HepG2 (cell line): ENCODE measurements around the gene KIF19. TPM values are rescaled to one million over a fixed set of nuclear protein-coding genes. Genes with fewer than 3 reads are reported as not detected.

Experiments
- ARNTL ChIP-seq: sonication (generic); formaldehyde crosslinking; IDR thresholded peaks from 2 replicates; pipeline ENCODE4 v1.4.0; 2020; ENCODE audit warnings: mild to moderate bottlenecking, missing genetic modification reagents
- CBX5 ChIP-seq: sonication (generic); formaldehyde crosslinking; IDR thresholded peaks from 2 replicates; pipeline ENCODE4 v1.4.0; 2020; ENCODE audit warnings: missing genetic modification reagents, borderline replicate concordance
- CCDC6 ChIP-seq: sonication (generic); formaldehyde crosslinking; IDR thresholded peaks from 2 replicates; pipeline ENCODE4 v1.8.1; 2022; ENCODE audit warnings: mild to moderate bottlenecking, missing genetic modification reagents, moderate library complexity
- EEA1 ChIP-seq: sonication (generic); formaldehyde crosslinking; IDR thresholded peaks from 2 replicates; pipeline ENCODE4 v1.5.1; 2020; ENCODE audit warnings: mild to moderate bottlenecking, missing genetic modification reagents, borderline replicate concordance
- HMG20A ChIP-seq: IDR thresholded peaks from 2 replicates; pipeline ENCODE4 v1.6.1; 2016; ENCODE audit warnings: borderline replicate concordance
- PHB2 ChIP-seq: fragments of 450-650 bp; IDR thresholded peaks from 2 replicates; pipeline ENCODE4 v1.6.1; 2018; ENCODE audit not compliant: partially characterized antibody
- PLRG1 ChIP-seq: fragments of 450-650 bp; conservative IDR thresholded peaks from 2 replicates; pipeline ENCODE4 v1.6.1; 2016
- RERE ChIP-seq: IDR thresholded peaks from 2 replicates; pipeline ENCODE4 v1.6.1; 2016; ENCODE audit warnings: low read depth, missing genetic modification reagents, missing compliant biosample characterization
- SALL1 ChIP-seq: sonication (generic); formaldehyde crosslinking; IDR thresholded peaks from 2 replicates; pipeline ENCODE4 v1.8.0; 2022; ENCODE audit warnings: mild to moderate bottlenecking, missing genetic modification reagents
- SNAPC2 ChIP-seq: sonication (generic); formaldehyde crosslinking; IDR thresholded peaks from 2 replicates; pipeline ENCODE4 v1.8.1; 2022; ENCODE audit warnings: mild to moderate bottlenecking, missing genetic modification reagents
- TBP ChIP-seq: sonication (generic); formaldehyde crosslinking; IDR thresholded peaks from 2 replicates; pipeline ENCODE4 v1.5.0; 2020; ENCODE audit warnings: missing genetic modification reagents
- TMF1 ChIP-seq: sonication (generic); formaldehyde crosslinking; IDR thresholded peaks from 2 replicates; pipeline ENCODE4 v1.8.1; 2022; ENCODE audit warnings: low read depth, missing genetic modification reagents
- ZMAT3 ChIP-seq: sonication (generic); formaldehyde crosslinking; conservative IDR thresholded peaks from 2 replicates; pipeline ENCODE4 v1.7.0; 2021; ENCODE audit warnings: missing genetic modification reagents
- ZNF205 ChIP-seq: IDR thresholded peaks from 2 replicates; pipeline ENCODE4 v1.6.1; 2018; ENCODE audit warnings: missing biosample characterization, missing genetic modification reagents
- ZNF430 ChIP-seq: sonication (generic); formaldehyde crosslinking; IDR thresholded peaks from 2 replicates; pipeline ENCODE4 v1.9.0; 2021; ENCODE audit warnings: mild to moderate bottlenecking, missing genetic modification reagents
- ZNF850 ChIP-seq: sonication (generic); formaldehyde crosslinking; conservative IDR thresholded peaks from 2 replicates; pipeline ENCODE4 v1.9.0; 2021; ENCODE audit warnings: mild to moderate bottlenecking, missing genetic modification reagents
- ZSCAN21 ChIP-seq: sonication (generic); formaldehyde crosslinking; IDR thresholded peaks from 2 replicates; pipeline ENCODE4 v1.8.0; 2022; ENCODE audit warnings: mild to moderate bottlenecking, missing genetic modification reagents, moderate library complexity, borderline replicate concordance
- polyA plus RNA-seq, 8 experiments: library from polyadenylated mRNA; depleted of rRNA in 3 of 8; stranded (reverse) in 7 of 8; unstranded in 1 of 8; fragments of >200 nt; fragmentation: Illumina TruSeq in 4 of 8; extraction: Trizol in 4 of 8; gene quantifications; 2 replicates each; pipeline versions ENCODE4 v1.2.1 to v1.2.3, GENCODE V29; 2011 to 2016; ENCODE audit warnings: low read depth in 4 of 8, missing spikeins in 1 of 8, mixed read lengths in 1 of 8; ENCODE audit not compliant: insufficient read depth in 1 of 8
- total RNA-seq, 5 experiments: library from RNA; depleted of rRNA; stranded (reverse); fragments of >200 nt; fragmentation: Illumina TruSeq; extraction: Trizol; gene quantifications; 2 replicates each; pipeline ENCODE4 v1.2.3, GENCODE V29; 2016; ENCODE audit warnings: low read depth in 1 of 5
- TF ChIP-seq, protein P1 (sequence below): sonication (generic); formaldehyde crosslinking; IDR thresholded peaks from 2 replicates; pipeline ENCODE4 v1.4.0; 2020; ENCODE audit warnings: missing genetic modification reagents
- TF ChIP-seq, protein P2 (sequence below): IDR thresholded peaks from 2 replicates; pipeline ENCODE4 v1.6.1; 2016; ENCODE audit warnings: missing biosample characterization, missing genetic modification reagents, low read depth
- TF ChIP-seq, protein P3 (sequence below): sonication (generic); formaldehyde crosslinking; IDR thresholded peaks from 2 replicates; pipeline ENCODE4 v1.4.0; 2020; ENCODE audit warnings: mild to moderate bottlenecking, missing genetic modification reagents

Gene KIF19
- total and polyA plus RNA-seq, 2 of the 13 experiments (the other 11 are each of a cell fraction or from before 2014, with no cell fraction given): not detected

- TF ChIP-seq HMG20A (no peak), ZNF205 (CRISPR knock-in tag) (peak; percentile 31; the same call in 1 of the 2 replicates), ARNTL (CRISPR knock-in tag) (peak; percentile 44; the same call in 1 of the 2 replicates), SALL1 (CRISPR knock-in tag) (peak; percentile 86), CCDC6 (CRISPR knock-in tag) (no peak), TMF1 (CRISPR knock-in tag) (no peak), ZNF850 (CRISPR knock-in tag) (no peak), EEA1 (CRISPR knock-in tag) (no peak), CBX5 (CRISPR knock-in tag) (peak; percentile 66; the same call in 1 of the 2 replicates), PHB2 (no peak), ZNF430 (CRISPR knock-in tag) (no peak; the same call in 1 of the 2 replicates), TBP (no peak), ZSCAN21 (CRISPR knock-in tag) (no peak), ZMAT3 (CRISPR knock-in tag) (no peak), RERE (no peak), PLRG1 (no peak), SNAPC2 (CRISPR knock-in tag) (no peak)
- TF ChIP-seq, protein P1, sequence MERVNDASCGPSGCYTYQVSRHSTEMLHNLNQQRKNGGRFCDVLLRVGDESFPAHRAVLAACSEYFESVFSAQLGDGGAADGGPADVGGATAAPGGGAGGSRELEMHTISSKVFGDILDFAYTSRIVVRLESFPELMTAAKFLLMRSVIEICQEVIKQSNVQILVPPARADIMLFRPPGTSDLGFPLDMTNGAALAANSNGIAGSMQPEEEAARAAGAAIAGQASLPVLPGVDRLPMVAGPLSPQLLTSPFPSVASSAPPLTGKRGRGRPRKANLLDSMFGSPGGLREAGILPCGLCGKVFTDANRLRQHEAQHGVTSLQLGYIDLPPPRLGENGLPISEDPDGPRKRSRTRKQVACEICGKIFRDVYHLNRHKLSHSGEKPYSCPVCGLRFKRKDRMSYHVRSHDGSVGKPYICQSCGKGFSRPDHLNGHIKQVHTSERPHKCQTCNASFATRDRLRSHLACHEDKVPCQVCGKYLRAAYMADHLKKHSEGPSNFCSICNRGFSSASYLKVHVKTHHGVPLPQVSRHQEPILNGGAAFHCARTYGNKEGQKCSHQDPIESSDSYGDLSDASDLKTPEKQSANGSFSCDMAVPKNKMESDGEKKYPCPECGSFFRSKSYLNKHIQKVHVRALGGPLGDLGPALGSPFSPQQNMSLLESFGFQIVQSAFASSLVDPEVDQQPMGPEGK (CRISPR knock-in tag): peak; percentile 72
- TF ChIP-seq, protein P2, sequence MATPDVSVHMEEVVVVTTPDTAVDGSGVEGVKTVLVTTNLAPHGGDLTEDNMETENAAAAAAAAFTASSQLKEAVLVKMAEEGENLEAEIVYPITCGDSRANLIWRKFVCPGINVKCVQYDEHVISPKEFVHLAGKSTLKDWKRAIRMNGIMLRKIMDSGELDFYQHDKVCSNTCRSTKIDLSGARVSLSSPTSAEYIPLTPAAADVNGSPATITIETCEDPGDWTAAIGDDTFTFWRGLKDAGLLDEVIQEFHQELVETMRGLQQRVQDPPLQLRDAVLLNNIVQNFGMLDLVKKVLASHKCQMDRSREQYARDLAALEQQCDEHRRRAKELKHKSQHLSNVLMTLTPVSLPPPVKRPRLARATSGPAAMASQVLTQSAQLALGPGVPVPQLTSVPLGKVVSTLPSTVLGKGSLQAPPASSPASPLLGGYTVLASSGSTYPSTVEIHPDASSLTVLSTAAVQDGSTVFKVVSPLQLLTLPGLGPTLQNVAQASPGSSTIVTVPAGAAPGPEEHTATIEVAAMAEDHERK: no peak
- TF ChIP-seq, protein P3, sequence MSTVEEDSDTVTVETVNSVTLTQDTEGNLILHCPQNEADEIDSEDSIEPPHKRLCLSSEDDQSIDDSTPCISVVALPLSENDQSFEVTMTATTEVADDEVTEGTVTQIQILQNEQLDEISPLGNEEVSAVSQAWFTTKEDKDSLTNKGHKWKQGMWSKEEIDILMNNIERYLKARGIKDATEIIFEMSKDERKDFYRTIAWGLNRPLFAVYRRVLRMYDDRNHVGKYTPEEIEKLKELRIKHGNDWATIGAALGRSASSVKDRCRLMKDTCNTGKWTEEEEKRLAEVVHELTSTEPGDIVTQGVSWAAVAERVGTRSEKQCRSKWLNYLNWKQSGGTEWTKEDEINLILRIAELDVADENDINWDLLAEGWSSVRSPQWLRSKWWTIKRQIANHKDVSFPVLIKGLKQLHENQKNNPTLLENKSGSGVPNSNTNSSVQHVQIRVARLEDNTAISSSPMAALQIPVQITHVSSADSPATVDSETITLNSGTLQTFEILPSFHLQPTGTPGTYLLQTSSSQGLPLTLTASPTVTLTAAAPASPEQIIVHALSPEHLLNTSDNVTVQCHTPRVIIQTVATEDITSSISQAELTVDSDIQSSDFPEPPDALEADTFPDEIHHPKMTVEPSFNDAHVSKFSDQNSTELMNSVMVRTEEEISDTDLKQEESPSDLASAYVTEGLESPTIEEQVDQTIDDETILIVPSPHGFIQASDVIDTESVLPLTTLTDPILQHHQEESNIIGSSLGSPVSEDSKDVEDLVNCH: no peak
Observed at GRCh38 chr17:74379495-74380085, 53.6 kb downstream of the KIF19 start (continued).
